K562 (cell line): ENCODE data around the gene ISG20L2. TPM values are rescaled to one million over a fixed set of nuclear protein-coding genes. Genes with fewer than 3 reads are reported as not detected.

Experiments
- C11orf30 ChIP-seq: fragments of 450-650 bp; IDR thresholded peaks from 2 replicates; pipeline ENCODE4 v1.6.1; 2016; ENCODE audit warnings: low read depth, mild to moderate bottlenecking
- CHCHD3 ChIP-seq: fragments of 250-450 bp; sonication (Bioruptor Pico); IDR thresholded peaks from 2 replicates; pipeline ENCODE4 v2.1.2; 2022; ENCODE audit warnings: mild to moderate bottlenecking
- EZH2 ChIP-seq: IDR thresholded peaks from 2 replicates; pipeline ENCODE4 v1.6.1; 2012; ENCODE audit warnings: low read depth, mild to moderate bottlenecking, inconsistent platforms, low read length, borderline replicate concordance
- HIVEP1 ChIP-seq: fragments of 250-450 bp; sonication (Bioruptor Pico); IDR thresholded peaks from 2 replicates; pipeline ENCODE4 v1.4.0; 2020; ENCODE audit warnings: mild to moderate bottlenecking
- KAT2B ChIP-seq: IDR thresholded peaks from one replicate; pipeline ENCODE4 v1.6.1; 2012; ENCODE audit warnings: low read depth, mild to moderate bottlenecking, control low read depth, inconsistent platforms, low read length, moderate library complexity
- KAT7 ChIP-seq: sonication (generic); formaldehyde crosslinking; IDR thresholded peaks from 2 replicates; pipeline ENCODE4 v1.8.0; 2022; ENCODE audit warnings: missing genetic modification reagents, mild to moderate bottlenecking, borderline replicate concordance
- KDM5B ChIP-seq: fragments of 200-600 bp; sonication (generic); IDR thresholded peaks from 2 replicates; pipeline ENCODE4 v1.6.1; 2012; ENCODE audit warnings: low read depth, mild to moderate bottlenecking, moderate library complexity, low read length, control low read depth, inconsistent platforms; ENCODE audit not compliant: insufficient replicate concordance
- MCM3 ChIP-seq: fragments of 450-650 bp; IDR thresholded peaks from 2 replicates; pipeline ENCODE4 v1.6.1; 2016
- PHB2 ChIP-seq: fragments of 450-650 bp; IDR thresholded peaks from 2 replicates; pipeline ENCODE4 v1.6.1; 2017; ENCODE audit warnings: low read depth
- POLR2G ChIP-seq: fragments of 200-400 bp; formaldehyde crosslinking; IDR thresholded peaks from 2 replicates; pipeline ENCODE4 v1.6.1; 2017; ENCODE audit warnings: low read depth, mild to moderate bottlenecking, antibody characterized with exemption, low read length, moderate library complexity
- PPARD ChIP-seq: fragments of 250-450 bp; sonication (Bioruptor Pico); IDR thresholded peaks from 2 replicates; pipeline ENCODE4 v1.8.0; 2022; ENCODE audit warnings: inconsistent platforms, mild to moderate bottlenecking, moderate library complexity
- PURB ChIP-seq: sonication (generic); formaldehyde crosslinking; IDR thresholded peaks from 2 replicates; pipeline ENCODE4 v1.9.0; 2021; ENCODE audit warnings: low read depth, mild to moderate bottlenecking, missing genetic modification reagents
- RBFOX2 ChIP-seq: fragments of 200-400 bp; formaldehyde crosslinking; IDR thresholded peaks from 2 replicates; pipeline ENCODE4 v1.6.1; 2017; ENCODE audit warnings: low read depth, mild to moderate bottlenecking, low read length, moderate library complexity
- RBM34 ChIP-seq: fragments of 200-400 bp; formaldehyde crosslinking; IDR thresholded peaks from 2 replicates; pipeline ENCODE4 v1.6.1; 2018; ENCODE audit warnings: low read length, borderline replicate concordance; ENCODE audit not compliant: insufficient read depth
- SOX6 ChIP-seq: fragments of 450-650 bp; IDR thresholded peaks from 2 replicates; pipeline ENCODE4 v1.6.1; 2014; ENCODE audit warnings: mild to moderate bottlenecking
- TSC22D4 ChIP-seq: fragments of 450-650 bp; IDR thresholded peaks from 2 replicates; pipeline ENCODE4 v1.6.1; 2016; ENCODE audit warnings: missing genetic modification characterization, missing biosample characterization, control low read depth
- ZFP30 ChIP-seq: fragments of 250-450 bp; sonication (Bioruptor Pico); IDR thresholded peaks from 2 replicates; pipeline ENCODE4 v1.8.0; 2022; ENCODE audit warnings: moderate library complexity, mild to moderate bottlenecking, inconsistent platforms, borderline replicate concordance
- ZZZ3 ChIP-seq: fragments of 450-650 bp; IDR thresholded peaks from 2 replicates; pipeline ENCODE4 v1.6.1; 2016; ENCODE audit warnings: antibody characterized with exemption, mild to moderate bottlenecking, moderate library complexity
- polyA plus RNA-seq, 8 experiments: library from polyadenylated mRNA; depleted of rRNA in 4 of 8; stranded (reverse) in 5 of 8; unstranded in 3 of 8; fragments of >200 nt; fragmentation: Nextera tagmentation in 2 of 8; fragmentation: Illumina TruSeq in 1 of 8; extraction: Ambion mirVana in 2 of 8; extraction: Trizol in 1 of 8; gene quantifications; 2 replicates each; pipeline versions ENCODE4 v1.2.1 to v1.2.3, GENCODE V29; 2011 to 2014; ENCODE audit warnings: inconsistent platforms in 1 of 8, missing spikeins in 1 of 8
- total RNA-seq, 7 experiments: library from RNA; depleted of rRNA in 6 of 7; stranded (reverse); fragments of >200 nt in 6 of 7; fragmentation: Illumina TruSeq in 2 of 7; extraction: Trizol in 2 of 7; gene quantifications; 2 replicates each; pipeline versions ENCODE4 v1.2.1 to v1.2.3, GENCODE V29; 2011 to 2021; ENCODE audit warnings: low replicate concordance in 1 of 7
- TF ChIP-seq, protein P1 (sequence below), 2 experiments: fragments of 200-800 bp in 1 of 2; sonication (Bioruptor generic) in 1 of 2; sonication (generic) in 1 of 2; formaldehyde crosslinking in 1 of 2; IDR thresholded peaks in 1 of 2; conservative IDR thresholded peaks in 1 of 2; 2 replicates each; pipeline versions ENCODE4 v1.5.0 to v1.6.1; 2016 to 2020; ENCODE audit warnings: missing compliant biosample characterization in 1 of 2, missing genetic modification characterization in 1 of 2, missing genetic modification reagents in 1 of 2
- TF ChIP-seq, protein P2 (sequence below): sonication (generic); formaldehyde crosslinking; IDR thresholded peaks from 2 replicates; pipeline ENCODE4 v1.8.0; 2022; ENCODE audit warnings: mild to moderate bottlenecking, missing genetic modification reagents
- TF ChIP-seq, protein P3 (sequence below): sonication (generic); formaldehyde crosslinking; IDR thresholded peaks from 2 replicates; pipeline ENCODE4 v1.8.0; 2022; ENCODE audit warnings: mild to moderate bottlenecking, low read depth, missing genetic modification reagents
- TF ChIP-seq, protein P4 (sequence below): fragments of 200-800 bp; sonication (Bioruptor generic); IDR thresholded peaks from 2 replicates; pipeline ENCODE4 v1.6.1; 2017; ENCODE audit warnings: missing genetic modification characterization, missing compliant biosample characterization

The ISG20L2 gene
- total and polyA plus RNA-seq, 9 of the 15 experiments (the other 6 are each of a cell fraction or from before 2014, with no cell fraction given), result 21.3 to 130 (median 50.3) TPM

DNA sequence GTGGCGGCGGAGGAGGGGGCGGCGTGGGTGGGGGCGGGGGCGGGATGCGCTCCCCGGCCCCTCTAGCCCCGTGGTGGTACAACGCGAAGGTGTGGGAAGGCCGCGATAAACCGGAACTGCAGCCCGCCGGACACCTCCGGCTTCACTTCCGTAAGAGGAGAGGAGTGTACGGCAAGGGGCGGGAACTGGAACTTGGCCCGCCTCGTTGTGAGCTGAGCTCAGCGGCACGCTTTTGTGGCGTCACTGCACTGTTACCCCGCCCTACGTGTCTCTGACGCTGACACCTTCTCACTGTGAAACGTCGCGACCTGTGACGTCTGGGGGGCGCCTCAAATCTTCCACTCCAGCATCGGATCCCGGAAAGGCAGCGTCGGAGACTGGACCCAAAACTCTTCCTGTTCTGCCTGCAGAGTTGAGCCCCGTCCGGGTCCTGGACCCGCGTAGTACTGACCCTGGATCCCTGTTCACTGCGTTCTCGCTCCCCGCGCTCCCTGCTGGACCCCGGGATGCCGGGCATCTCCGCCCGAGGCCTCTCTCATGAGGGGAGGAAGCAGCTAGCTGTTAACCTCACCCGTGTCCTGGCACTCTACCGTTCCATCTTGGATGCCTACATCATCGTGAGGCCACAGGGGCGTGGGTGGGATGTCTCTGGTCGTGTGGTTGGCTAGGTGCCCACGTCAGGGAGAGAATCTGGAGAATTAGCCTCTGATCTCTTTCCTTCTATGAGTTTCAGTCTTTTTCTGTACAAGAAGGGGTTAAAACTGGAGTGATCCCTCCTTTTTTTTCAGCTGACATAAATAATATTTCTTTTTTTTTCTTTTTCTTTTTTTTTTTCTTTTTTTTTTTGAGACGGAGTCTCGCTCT, at the start of gene ISG20L2 (continued):
- TF ChIP-seq, protein P1, sequence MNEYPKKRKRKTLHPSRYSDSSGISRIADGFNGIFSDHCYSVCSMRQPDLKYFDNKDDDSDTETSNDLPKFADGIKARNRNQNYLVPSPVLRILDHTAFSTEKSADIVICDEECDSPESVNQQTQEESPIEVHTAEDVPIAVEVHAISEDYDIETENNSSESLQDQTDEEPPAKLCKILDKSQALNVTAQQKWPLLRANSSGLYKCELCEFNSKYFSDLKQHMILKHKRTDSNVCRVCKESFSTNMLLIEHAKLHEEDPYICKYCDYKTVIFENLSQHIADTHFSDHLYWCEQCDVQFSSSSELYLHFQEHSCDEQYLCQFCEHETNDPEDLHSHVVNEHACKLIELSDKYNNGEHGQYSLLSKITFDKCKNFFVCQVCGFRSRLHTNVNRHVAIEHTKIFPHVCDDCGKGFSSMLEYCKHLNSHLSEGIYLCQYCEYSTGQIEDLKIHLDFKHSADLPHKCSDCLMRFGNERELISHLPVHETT (CRISPR knock-in tag; conservative IDR thresholded peaks at IDR 0.05 in 1 of 2, IDR thresholded peaks at IDR 0.05 in 1 of 2), result peak in 1 of 2 experiments; percentile 90; a peak in 2 of 4 replicates
- no peak for TF ChIP-seq KAT7 (CRISPR knock-in tag)
- no peak for TF ChIP-seq EZH2
- TF ChIP-seq SOX6, result peak; percentile 22; the same call in 1 of the 2 replicates
- TF ChIP-seq CHCHD3 (CRISPR knock-in tag), result no peak
- peak; percentile 94 for TF ChIP-seq POLR2G
- TF ChIP-seq PURB, result no peak
- TF ChIP-seq, protein P2, sequence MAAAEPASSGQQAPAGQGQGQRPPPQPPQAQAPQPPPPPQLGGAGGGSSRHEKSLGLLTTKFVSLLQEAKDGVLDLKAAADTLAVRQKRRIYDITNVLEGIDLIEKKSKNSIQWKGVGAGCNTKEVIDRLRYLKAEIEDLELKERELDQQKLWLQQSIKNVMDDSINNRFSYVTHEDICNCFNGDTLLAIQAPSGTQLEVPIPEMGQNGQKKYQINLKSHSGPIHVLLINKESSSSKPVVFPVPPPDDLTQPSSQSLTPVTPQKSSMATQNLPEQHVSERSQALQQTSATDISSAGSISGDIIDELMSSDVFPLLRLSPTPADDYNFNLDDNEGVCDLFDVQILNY (CRISPR knock-in tag), result no peak
- no peak for TF ChIP-seq PHB2
- peak; percentile 94 for TF ChIP-seq C11orf30
- TF ChIP-seq KAT2B, result no peak
- no peak for TF ChIP-seq ZZZ3
- TF ChIP-seq HIVEP1 (CRISPR knock-in tag), result no peak
- TF ChIP-seq, protein P3, sequence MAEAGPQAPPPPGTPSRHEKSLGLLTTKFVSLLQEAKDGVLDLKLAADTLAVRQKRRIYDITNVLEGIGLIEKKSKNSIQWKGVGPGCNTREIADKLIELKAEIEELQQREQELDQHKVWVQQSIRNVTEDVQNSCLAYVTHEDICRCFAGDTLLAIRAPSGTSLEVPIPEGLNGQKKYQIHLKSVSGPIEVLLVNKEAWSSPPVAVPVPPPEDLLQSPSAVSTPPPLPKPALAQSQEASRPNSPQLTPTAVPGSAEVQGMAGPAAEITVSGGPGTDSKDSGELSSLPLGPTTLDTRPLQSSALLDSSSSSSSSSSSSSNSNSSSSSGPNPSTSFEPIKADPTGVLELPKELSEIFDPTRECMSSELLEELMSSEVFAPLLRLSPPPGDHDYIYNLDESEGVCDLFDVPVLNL (CRISPR knock-in tag), result no peak
- no peak for TF ChIP-seq ZFP30 (CRISPR knock-in tag)
- TF ChIP-seq TSC22D4 (tag), result no peak
- TF ChIP-seq KDM5B, result peak; percentile 64
- TF ChIP-seq, protein P4, sequence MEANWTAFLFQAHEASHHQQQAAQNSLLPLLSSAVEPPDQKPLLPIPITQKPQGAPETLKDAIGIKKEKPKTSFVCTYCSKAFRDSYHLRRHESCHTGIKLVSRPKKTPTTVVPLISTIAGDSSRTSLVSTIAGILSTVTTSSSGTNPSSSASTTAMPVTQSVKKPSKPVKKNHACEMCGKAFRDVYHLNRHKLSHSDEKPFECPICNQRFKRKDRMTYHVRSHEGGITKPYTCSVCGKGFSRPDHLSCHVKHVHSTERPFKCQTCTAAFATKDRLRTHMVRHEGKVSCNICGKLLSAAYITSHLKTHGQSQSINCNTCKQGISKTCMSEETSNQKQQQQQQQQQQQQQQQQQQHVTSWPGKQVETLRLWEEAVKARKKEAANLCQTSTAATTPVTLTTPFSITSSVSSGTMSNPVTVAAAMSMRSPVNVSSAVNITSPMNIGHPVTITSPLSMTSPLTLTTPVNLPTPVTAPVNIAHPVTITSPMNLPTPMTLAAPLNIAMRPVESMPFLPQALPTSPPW (CRISPR knock-in tag), result peak; percentile 73
- TF ChIP-seq MCM3, result no peak
- no peak for TF ChIP-seq RBM34
- peak; percentile 93 for TF ChIP-seq RBFOX2
- no peak for TF ChIP-seq PPARD (CRISPR knock-in tag)
